ENCODE measurements around the gene SMAD7. TPM values are rescaled to one million over a fixed set of nuclear protein-coding genes. Genes with fewer than 3 reads are reported as not detected.
A peak's percentile ranks its signal among the peaks of the same experiment; 100 is the strongest.

The SMAD7 gene
- total and polyA plus RNA-seq, 2 donors, result 25.6 to 31.5 TPM

DNA sequence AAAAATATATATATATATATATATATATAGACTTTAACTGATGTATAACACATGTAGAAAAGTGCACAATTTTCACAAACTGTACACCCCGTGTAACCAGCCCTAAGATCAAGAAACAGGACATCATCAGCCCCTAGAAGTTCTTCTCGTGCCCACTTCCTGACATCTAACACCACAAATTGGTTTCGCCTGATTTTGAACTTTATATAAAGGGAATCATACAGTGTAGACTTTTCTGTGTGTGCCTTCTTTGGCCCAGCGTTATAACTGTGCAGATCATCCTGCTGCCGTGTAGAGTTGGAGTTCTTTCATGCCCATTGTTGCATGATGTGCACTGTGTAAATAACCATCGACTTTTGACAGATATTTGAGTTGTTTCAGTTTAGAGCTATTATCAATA, 41.0 kb downstream of the SMAD7 start:
- Histone ChIP-seq H3K4me3 (ENCODE audit: low read depth, low read length) (no peak overlapping the region), H3K4me1 (ENCODE audit: insufficient read depth) (no peaks in the 10 kb centered on the region), H3K36me3 (ENCODE audit: insufficient read depth) (no peaks in the 10 kb centered on the region), H3K27ac (ENCODE audit: low read depth) (no peak overlapping the region)
- 84% methylated on average over 6 of the region's 6 CpGs for WGBS
- no peak for DNase-seq (ENCODE audit: extremely low spot score)

DNA sequence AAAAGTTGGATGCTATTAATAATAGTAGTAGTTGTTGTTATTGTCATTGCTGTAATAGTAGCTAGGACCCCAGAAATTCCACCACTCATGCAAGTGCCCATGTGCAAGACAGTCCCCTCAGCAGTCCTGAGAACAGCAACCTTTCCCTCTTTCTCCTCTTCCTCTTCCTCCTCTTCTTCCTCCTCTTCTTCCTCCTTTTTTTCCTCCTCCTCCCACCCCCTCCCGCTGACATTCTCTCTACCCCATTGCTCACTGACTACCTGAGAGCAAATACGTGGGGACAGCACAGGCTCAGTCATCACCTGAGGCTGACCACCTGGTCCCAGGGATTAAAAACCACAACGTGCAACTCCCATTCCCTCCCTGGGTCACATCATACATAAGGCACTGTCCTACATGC, 41.8 kb downstream of the SMAD7 start:
- 73% methylated on average over 3 of the region's 3 CpGs for WGBS
- H3K4me1 ChIP-seq (ENCODE audit: insufficient read depth), result no peaks in the 10 kb centered on the region
- no peak overlapping the region for H3K27ac ChIP-seq (ENCODE audit: low read depth)
- no peaks in the 10 kb centered on the region for H3K36me3 ChIP-seq (ENCODE audit: insufficient read depth)
- DNase-seq (ENCODE audit: extremely low spot score), result no peak
- no peak overlapping the region for H3K4me3 ChIP-seq (ENCODE audit: low read depth, low read length)

DNA sequence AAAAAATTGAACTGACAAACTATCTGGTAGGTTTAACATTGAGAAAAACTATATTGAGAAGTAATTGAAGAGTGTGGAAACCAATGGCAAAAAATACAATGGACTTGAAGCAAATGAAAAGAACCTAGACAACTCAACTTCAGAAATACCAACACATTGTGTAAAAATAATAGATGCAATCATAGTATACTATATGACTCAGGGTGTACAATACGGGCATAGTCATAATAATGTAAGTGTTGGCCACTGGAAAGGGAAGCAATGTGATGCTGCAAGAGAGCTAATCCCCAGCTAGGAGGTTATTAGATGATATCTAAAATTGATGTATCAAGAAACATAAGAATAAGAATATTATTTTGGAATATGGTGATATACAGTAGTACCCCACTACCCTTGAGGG, 45.3 kb downstream of the SMAD7 start:
- Histone ChIP-seq H3K36me3 (ENCODE audit: insufficient read depth) (no peaks in the 10 kb centered on the region), H3K4me1 (ENCODE audit: insufficient read depth) (no peaks in the 10 kb centered on the region), H3K27ac (ENCODE audit: low read depth) (no peak overlapping the region), H3K4me3 (ENCODE audit: low read depth, low read length) (no peak overlapping the region)
- DNase-seq (ENCODE audit: extremely low spot score), result no peak
- WGBS, result 92% methylated on average over 1 of the region's 1 CpG

DNA sequence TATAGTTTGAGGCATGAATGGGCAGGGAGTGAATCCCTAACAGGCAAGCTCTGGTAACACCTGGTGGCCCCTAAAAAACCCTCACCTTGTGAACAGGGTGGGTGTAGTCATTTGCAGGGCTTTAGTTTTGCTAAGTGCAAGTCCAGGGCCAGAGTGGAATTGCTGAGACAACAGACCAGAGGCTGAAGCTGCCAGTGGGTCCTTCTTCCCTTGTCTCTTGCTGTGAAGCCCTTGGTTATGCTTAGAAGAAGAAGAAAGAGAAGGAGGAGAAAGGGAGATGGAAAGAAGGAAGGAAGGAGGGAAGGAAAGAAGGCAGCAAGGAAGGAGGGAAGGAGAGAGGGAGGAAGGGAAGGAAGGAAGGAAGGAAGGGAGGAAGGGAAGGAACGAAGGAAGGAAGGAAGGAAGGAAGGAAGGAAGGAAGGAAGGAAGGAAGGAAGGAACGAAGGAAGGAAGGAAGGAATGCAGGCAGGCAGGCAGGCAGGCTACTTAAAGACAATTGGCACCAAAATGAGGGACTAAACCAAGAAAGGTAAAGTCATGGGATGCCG, 45.8 kb downstream of the SMAD7 start:
- WGBS, result 88% methylated on average over 3 of the region's 3 CpGs
- no peak for DNase-seq (ENCODE audit: extremely low spot score)
- no peaks in the 10 kb centered on the region for H3K36me3 ChIP-seq (ENCODE audit: insufficient read depth)

DNA sequence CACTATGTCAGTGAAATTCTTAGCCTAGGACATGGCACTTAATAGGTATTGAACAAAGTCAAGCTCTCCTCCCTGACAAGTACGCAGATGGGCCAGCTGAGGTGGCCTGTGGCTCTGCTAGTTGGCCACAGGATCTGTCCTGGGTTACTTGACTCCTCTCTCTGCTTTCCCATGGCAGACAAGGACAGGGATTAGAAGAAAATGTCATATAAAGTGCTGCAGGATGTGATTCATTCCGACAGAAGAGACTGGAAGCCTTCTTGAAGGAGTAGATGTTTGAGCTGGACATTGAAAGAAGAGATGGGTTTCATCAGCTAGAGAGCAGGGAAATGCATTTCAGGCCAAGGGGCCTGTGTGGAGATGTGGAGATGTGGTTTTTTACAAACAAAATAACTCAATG, 46.7 kb downstream of the SMAD7 start:
- no peak for DNase-seq (ENCODE audit: extremely low spot score)
- Histone ChIP-seq H3K36me3 (ENCODE audit: insufficient read depth) (no peaks in the 10 kb centered on the region), H3K4me3 (ENCODE audit: low read depth, low read length) (no peak overlapping the region), H3K27ac (ENCODE audit: low read depth) (no peak overlapping the region), H3K4me1 (ENCODE audit: insufficient read depth) (no peaks in the 10 kb centered on the region)
- WGBS, result 93% methylated on average over 2 of the region's 2 CpGs

More for the DNA sequence above, 45.8 kb downstream of the SMAD7 start:
- no peak overlapping the region for H3K4me3 ChIP-seq (ENCODE audit: low read depth, low read length)
- no peaks in the 10 kb centered on the region for H3K4me1 ChIP-seq (ENCODE audit: insufficient read depth)
- H3K27ac ChIP-seq (ENCODE audit: low read depth), result no peak overlapping the region

DNA sequence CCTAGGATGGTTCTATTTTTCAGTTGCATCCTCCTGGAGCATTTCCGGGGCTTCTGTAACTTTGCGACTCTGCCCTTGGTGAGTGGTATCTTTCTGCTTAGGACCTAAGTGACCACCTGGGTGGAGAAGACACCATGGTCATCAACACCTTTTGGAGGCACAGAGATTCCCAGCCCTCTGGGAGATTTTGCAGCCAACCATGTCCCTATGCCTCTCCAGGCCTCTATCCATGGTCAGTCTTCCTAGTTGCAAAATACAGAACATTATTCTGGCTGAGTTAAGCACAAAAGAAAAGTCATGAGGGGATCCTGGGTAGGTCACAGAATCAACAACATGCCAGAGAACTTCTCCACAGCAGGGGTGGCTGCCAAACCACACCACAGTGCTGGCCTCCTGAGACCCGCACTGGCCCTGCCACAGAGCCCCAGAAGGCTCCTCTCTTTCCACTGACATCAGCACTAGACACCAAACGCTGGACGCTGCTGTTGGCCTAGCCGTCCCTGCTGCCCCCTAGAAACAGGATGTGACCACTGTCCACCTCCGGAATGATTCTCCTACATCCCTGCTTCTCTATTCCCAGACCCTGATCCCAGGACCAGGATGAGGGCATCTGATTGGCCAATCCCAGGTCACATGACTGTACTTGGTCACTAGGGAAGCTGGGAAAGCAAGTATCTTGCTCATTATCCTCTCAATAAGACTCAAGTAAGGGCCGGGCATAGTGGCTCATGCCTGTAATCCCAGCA, 47.7 kb downstream of the SMAD7 start:
- Histone ChIP-seq H3K4me1 (ENCODE audit: insufficient read depth) (no peaks in the 10 kb centered on the region), H3K4me3 (ENCODE audit: low read depth, low read length) (no peak overlapping the region), H3K36me3 (ENCODE audit: insufficient read depth) (no peaks in the 10 kb centered on the region), H3K27ac (ENCODE audit: low read depth) (no peak overlapping the region)
- WGBS, result 82% methylated on average over 8 of the region's 8 CpGs
- no peak for DNase-seq (ENCODE audit: extremely low spot score)

DNA sequence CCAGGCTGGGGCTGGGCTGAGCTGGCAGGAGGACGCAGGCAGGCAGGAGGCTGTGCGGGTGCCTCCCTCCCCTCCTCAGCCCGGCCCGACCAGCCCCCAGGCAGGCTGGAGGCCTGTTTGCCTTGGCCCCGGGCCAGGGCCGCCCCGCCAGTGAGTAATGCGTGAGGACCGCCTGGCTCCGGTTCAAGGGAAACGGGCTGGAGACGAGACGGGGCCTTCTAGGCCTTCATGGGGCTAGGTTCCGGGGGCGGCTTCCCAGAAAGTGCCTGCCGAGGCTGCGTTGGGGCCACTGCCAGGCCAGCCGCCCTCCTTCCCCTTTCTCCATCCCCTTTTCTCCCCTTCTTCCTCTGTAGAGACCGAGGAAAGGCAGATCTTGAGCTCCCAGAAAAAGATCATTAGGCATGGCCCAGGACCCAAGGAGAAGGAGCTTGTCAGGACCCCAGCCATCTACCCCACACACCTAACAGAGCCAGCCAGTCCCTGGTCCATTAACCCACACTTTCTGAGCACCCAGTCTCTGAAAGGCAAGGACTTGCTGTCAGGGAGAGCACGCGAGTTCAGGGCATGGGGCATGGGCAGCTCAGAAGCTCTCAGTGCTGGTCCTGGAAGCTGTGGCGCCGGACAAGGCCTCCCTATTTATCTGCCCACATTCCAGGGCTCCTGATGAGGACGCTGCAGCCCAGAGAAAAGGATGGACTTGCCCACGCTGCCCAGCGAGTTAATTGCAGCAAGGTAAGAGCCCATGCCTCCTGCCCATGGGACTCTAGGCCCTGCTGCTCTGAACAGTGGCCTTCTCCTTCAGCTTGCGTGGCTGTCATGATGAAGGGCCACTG, 48.5 kb downstream of the SMAD7 start:
- Histone ChIP-seq H3K4me3 (ENCODE audit: low read depth, low read length) (no peak overlapping the region), H3K4me1 (ENCODE audit: insufficient read depth) (no peaks in the 10 kb centered on the region), H3K27ac (ENCODE audit: low read depth) (peak overlapping the region; percentile 60), H3K36me3 (ENCODE audit: insufficient read depth) (no peaks in the 10 kb centered on the region)
- DNase-seq (ENCODE audit: extremely low spot score), result peak; percentile 79
- WGBS, result 26% methylated on average over 27 of the region's 27 CpGs

DNA sequence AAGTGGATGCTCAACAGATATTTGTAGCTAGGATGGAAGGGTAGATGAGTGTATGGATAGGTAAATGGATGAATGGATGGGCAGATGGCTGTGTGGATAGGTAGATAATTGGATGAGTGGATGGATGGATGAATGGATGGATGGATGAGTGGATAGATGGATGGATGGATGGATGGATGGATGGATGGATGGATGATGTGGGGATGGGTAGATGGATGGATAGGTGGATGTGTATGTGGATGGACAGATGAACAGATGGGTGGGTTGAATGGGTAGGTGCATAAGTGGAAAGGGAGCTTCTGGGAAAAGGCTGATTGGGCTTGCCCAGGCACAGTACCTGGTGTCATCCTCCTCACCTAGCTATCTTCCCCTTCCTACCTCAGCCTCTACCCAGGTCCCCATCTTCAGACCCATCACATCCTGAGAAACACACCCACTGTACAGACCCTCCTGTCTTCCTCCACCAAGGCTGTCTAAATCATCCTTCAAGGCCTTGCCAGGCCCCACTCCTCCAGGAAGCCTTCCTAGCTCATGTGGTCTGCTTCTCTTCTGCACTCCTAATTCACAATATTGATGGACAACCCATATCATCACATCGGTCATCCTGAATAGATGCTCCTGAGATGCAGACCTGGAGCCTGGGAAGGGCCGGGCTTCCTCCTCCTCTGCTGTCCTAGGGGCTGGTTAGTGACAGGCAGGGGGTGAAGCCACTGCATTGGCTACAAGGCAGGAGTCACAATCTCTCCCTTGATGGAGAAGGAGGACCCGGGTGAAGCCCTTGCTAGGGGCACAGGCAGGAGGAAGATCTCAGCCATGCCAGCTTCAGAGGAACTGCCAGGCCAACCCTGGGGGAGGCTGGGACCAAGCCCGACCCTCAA, 49.4 kb downstream of the SMAD7 start:
- Histone ChIP-seq H3K4me3 (ENCODE audit: low read depth, low read length) (no peak overlapping the region), H3K27ac (ENCODE audit: low read depth) (peak overlapping the region; percentile 14), H3K4me1 (ENCODE audit: insufficient read depth) (no peaks in the 10 kb centered on the region), H3K36me3 (ENCODE audit: insufficient read depth) (no peaks in the 10 kb centered on the region)
- 40% methylated on average over 4 of the region's 4 CpGs for WGBS
- no peak for DNase-seq (ENCODE audit: extremely low spot score)

DNA sequence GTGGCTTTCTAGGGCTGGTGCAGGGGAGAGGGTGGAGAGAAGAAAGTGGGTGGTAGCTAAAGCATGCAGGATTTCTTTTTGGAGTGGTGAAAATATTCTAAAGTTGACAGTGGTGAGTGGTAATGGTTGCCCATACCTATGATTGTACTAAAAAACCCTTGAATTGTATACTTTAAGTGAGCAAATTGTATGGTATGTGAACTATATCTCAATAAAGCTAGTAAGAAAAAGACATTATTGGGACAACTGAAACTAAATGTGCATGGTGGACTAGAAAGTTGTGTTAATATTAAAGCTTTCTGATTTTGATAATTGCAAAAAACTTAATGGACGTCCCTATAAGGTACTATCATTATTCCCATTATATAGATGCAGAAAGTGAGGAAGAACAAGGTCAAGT, 50.3 kb downstream of the SMAD7 start:
- WGBS, result 93% methylated on average over 1 of the region's 1 CpG
- Histone ChIP-seq H3K4me1 (ENCODE audit: insufficient read depth) (no peaks in the 10 kb centered on the region), H3K27ac (ENCODE audit: low read depth) (no peak overlapping the region), H3K36me3 (ENCODE audit: insufficient read depth) (no peaks in the 10 kb centered on the region), H3K4me3 (ENCODE audit: low read depth, low read length) (no peak overlapping the region)
- DNase-seq (ENCODE audit: extremely low spot score), result no peak

DNA sequence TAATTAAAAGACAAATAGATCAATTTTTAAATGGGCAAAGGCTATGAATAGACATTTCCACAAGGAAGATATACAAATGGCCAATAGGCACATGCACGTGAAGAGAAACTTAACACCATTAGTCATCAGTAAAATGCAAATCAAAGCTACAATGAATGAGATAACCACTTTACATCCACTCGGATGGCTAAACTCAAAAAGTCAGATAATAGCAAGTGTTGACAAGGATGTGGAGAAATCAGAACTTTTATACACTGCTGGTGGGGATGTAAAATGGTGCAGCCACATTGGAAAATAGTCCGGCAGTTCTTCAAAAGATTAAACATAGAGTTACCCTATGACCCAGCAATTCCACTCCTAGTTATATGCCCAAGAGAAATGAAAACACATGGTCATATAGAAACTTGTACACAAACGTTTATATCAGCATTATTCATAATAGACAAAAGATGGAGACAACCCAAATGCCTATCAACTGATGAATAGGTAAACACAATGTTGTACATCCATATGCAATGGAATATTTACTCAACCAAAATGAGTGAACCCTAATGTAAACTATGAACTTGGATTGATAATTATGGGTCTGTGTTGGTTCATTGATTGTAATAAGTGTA, 51.1 kb downstream of the SMAD7 start:
- Histone ChIP-seq H3K4me3 (ENCODE audit: low read depth, low read length) (no peak overlapping the region), H3K36me3 (ENCODE audit: insufficient read depth) (no peaks in the 10 kb centered on the region), H3K27ac (ENCODE audit: low read depth) (no peak overlapping the region), H3K4me1 (ENCODE audit: insufficient read depth) (no peaks in the 10 kb centered on the region)
- DNase-seq (ENCODE audit: extremely low spot score), result no peak
- 85% methylated on average over 4 of the region's 4 CpGs for WGBS

DNA sequence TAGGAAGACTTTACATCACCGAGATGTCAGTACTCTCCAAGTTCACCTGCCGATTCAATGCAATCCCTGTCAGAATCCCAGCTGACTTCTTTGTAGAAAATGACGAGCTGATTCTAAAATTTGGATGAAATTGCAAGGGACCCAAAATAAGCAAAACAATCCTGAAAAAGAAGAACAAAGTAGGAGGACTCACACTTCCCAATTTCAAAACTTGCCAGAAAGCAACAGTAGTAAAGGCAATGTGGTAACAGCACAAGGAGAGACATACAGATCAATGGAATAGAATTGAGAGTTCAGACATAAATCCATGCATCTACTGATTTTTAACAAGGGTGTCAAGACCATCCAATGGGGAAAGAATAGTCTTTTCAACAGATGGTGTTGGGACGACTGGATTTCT, 52.2 kb downstream of the SMAD7 start:
- no peak overlapping the region for H3K4me3 ChIP-seq (ENCODE audit: low read depth, low read length)
- no peaks in the 10 kb centered on the region for H3K36me3 ChIP-seq (ENCODE audit: insufficient read depth)
- 89% methylated on average over 4 of the region's 4 CpGs for WGBS
- no peak for DNase-seq (ENCODE audit: extremely low spot score)
- H3K4me1 ChIP-seq (ENCODE audit: insufficient read depth), result no peaks in the 10 kb centered on the region
- H3K27ac ChIP-seq (ENCODE audit: low read depth), result no peak overlapping the region

DNA sequence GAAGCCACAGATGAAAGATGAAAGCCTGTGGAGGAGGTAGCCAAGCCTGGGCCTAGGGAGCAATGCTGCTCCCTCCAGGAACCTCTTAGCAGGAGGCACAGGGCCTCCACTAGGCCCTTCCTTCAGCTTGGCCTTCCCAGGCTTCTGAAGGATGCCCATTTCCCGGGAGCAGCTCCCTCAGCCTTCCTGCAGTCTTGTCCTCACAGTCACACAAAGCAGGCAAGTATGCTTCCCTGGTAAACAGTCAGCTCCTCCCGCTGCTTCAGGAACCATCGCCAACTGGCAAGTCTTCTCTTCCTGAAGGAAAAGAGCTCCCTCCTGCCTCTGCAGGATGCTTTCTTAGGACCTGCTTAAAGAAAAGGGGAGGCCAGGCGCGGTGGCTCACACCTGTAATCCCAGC, 53.2 kb downstream of the SMAD7 start:
- Histone ChIP-seq H3K36me3 (ENCODE audit: insufficient read depth) (no peaks in the 10 kb centered on the region), H3K4me1 (ENCODE audit: insufficient read depth) (no peaks in the 10 kb centered on the region), H3K4me3 (ENCODE audit: low read depth, low read length) (no peak overlapping the region), H3K27ac (ENCODE audit: low read depth) (no peak overlapping the region)
- WGBS, result 63% methylated on average over 5 of the region's 5 CpGs
- DNase-seq (ENCODE audit: extremely low spot score), result no peak

All from urinary bladder (tissue), 4 donors.